ENCODE measurements around the gene WDPCP.

- no peak for TF ChIP-seq POLR2A (IDR thresholded peaks at IDR 0.05)
- TF ChIP-seq, protein P1, sequence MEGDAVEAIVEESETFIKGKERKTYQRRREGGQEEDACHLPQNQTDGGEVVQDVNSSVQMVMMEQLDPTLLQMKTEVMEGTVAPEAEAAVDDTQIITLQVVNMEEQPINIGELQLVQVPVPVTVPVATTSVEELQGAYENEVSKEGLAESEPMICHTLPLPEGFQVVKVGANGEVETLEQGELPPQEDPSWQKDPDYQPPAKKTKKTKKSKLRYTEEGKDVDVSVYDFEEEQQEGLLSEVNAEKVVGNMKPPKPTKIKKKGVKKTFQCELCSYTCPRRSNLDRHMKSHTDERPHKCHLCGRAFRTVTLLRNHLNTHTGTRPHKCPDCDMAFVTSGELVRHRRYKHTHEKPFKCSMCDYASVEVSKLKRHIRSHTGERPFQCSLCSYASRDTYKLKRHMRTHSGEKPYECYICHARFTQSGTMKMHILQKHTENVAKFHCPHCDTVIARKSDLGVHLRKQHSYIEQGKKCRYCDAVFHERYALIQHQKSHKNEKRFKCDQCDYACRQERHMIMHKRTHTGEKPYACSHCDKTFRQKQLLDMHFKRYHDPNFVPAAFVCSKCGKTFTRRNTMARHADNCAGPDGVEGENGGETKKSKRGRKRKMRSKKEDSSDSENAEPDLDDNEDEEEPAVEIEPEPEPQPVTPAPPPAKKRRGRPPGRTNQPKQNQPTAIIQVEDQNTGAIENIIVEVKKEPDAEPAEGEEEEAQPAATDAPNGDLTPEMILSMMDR (IDR thresholded peaks at IDR 0.05): no peak
These were observed 25.2 kb upstream of the WDPCP start for GRCh38 chr2:63613391-63613901.
